HFFc6 (cell line): ENCODE data around the gene FLNA. TPM values are rescaled to one million over a fixed set of nuclear protein-coding genes. Genes with fewer than 3 reads are reported as not detected.
"Not testable (repeated sequence)": the region's sequence is repeated elsewhere in the genome, so short reads cannot be mapped to it uniquely, and the experiment has no call there.

Source experiments
- DNase-seq: peaks from one replicate; pipeline ENCODE4 v3.0.0-alpha.2; 2018
- H3K27ac Mint-ChIP-seq: 2 replicates; pipeline ENCODE4 v1.8.0; 2020; ENCODE audit warnings: mild to moderate bottlenecking, mixed read lengths
- H3K27me3 Mint-ChIP-seq: 2 replicates; pipeline ENCODE4 v1.8.0; 2021; ENCODE audit warnings: mild to moderate bottlenecking, moderate library complexity, mixed read lengths; ENCODE audit not compliant: insufficient read depth
- H3K36me3 Mint-ChIP-seq: 2 replicates; pipeline ENCODE4 v1.8.0; 2021; ENCODE audit warnings: low read depth, mixed read lengths
- H3K4me1 Mint-ChIP-seq: 2 replicates; pipeline ENCODE4 v1.8.0; 2020; ENCODE audit warnings: low read depth, mixed read lengths
- H3K4me3 Mint-ChIP-seq: 2 replicates; pipeline ENCODE4 v1.8.0; 2020; ENCODE audit warnings: mild to moderate bottlenecking, moderate library complexity, mixed read lengths
- H3K9me3 Mint-ChIP-seq: 2 replicates; pipeline ENCODE4 v1.8.0; 2020; ENCODE audit warnings: mild to moderate bottlenecking, mixed read lengths
- total RNA-seq, 6 experiments: library from RNA; stranded (reverse); fragmentation: NEBNext Ultra II Directional; extraction: Animal tissue kit (Norgen Biotek cat#: 25700); gene quantifications; 2 replicates in 1 of 6; 3 replicates in 5 of 6; pipeline ENCODE4 v1.2.3, GENCODE V29; 2021
- TF ChIP-seq, protein P1 (sequence below): fragments of 200-600 bp; sonication (generic); IDR thresholded peaks from 2 replicates; pipeline ENCODE4 v1.5.0; 2021; ENCODE audit warnings: antibody characterized with exemption, mild to moderate bottlenecking

The FLNA gene
- total RNA-seq, 6 experiments from 2014 or later, result 2,260 to 2,886 (median 2,666) TPM

DNA sequence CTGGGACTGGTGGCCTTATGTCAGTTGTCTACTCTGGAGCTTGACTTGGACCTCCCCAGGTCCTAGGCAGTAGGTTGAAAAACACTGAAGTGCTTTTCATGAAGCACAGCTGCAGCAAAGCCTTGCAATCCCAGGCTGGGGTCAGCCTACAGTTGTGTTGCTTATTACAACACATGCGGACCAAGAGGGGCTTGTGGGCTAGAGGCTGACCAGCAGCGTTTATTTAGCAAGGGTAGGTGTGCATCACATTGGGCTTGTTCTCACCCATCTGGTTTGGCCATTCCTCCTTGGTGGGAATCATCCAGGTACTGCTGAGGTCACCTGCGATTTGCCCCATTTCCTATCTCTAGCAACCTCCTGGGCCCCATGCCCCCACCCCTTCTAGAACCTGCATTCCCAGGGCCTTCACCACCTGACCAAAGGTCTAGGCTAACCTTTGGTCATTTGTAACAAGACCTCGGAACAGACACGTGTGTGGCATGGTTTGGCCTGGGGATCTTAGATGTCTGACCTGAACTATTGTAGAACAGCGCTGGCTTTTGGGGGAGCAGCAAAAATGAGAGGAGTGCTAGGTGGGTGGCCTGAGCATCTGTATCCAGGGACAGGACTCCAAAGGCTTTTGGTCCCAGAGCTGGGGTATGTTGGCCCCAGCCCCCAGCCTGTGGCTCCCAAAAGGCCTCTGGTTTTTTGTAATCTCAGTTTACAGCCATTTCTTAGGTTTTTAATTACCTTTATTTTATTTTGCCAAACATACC is 26.8 kb upstream of the FLNA start:
- H3K27ac Mint-ChIP-seq, result peak overlapping the region; percentile 99
- H3K9me3 Mint-ChIP-seq, result peaks cover 31% of the 10 kb centered on the region
- H3K36me3 Mint-ChIP-seq, result peaks cover 23% of the 10 kb centered on the region
- peaks cover 51% of the 10 kb centered on the region for H3K27me3 Mint-ChIP-seq
- peak; percentile 41 for DNase-seq
- H3K4me3 Mint-ChIP-seq, result peak overlapping the region; percentile 98
- H3K4me1 Mint-ChIP-seq, result peaks cover 6% of the 10 kb centered on the region; the same call in 1 of the 2 replicates
- TF ChIP-seq, protein P1, sequence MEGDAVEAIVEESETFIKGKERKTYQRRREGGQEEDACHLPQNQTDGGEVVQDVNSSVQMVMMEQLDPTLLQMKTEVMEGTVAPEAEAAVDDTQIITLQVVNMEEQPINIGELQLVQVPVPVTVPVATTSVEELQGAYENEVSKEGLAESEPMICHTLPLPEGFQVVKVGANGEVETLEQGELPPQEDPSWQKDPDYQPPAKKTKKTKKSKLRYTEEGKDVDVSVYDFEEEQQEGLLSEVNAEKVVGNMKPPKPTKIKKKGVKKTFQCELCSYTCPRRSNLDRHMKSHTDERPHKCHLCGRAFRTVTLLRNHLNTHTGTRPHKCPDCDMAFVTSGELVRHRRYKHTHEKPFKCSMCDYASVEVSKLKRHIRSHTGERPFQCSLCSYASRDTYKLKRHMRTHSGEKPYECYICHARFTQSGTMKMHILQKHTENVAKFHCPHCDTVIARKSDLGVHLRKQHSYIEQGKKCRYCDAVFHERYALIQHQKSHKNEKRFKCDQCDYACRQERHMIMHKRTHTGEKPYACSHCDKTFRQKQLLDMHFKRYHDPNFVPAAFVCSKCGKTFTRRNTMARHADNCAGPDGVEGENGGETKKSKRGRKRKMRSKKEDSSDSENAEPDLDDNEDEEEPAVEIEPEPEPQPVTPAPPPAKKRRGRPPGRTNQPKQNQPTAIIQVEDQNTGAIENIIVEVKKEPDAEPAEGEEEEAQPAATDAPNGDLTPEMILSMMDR, result no peak

DNA sequence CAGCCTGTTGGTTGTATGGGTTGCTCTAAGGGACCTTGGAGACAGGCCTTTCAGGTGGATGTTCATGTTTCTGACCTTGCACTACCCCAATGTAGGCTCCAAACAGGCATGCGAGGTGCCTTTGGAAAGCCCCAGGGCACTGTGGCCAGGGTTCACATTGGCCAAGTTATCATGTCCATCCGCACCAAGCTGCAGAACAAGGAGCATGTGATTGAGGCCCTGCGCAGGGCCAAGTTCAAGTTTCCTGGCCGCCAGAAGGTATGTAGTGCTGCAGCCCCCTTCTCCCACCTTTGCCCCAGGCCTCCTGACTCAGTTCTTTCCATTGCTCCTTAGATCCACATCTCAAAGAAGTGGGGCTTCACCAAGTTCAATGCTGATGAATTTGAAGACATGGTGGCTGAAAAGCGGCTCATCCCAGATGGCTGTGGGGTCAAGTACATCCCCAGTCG is 26.0 kb upstream of the FLNA start:
- peaks cover 23% of the 10 kb centered on the region for H3K36me3 Mint-ChIP-seq

DNA sequence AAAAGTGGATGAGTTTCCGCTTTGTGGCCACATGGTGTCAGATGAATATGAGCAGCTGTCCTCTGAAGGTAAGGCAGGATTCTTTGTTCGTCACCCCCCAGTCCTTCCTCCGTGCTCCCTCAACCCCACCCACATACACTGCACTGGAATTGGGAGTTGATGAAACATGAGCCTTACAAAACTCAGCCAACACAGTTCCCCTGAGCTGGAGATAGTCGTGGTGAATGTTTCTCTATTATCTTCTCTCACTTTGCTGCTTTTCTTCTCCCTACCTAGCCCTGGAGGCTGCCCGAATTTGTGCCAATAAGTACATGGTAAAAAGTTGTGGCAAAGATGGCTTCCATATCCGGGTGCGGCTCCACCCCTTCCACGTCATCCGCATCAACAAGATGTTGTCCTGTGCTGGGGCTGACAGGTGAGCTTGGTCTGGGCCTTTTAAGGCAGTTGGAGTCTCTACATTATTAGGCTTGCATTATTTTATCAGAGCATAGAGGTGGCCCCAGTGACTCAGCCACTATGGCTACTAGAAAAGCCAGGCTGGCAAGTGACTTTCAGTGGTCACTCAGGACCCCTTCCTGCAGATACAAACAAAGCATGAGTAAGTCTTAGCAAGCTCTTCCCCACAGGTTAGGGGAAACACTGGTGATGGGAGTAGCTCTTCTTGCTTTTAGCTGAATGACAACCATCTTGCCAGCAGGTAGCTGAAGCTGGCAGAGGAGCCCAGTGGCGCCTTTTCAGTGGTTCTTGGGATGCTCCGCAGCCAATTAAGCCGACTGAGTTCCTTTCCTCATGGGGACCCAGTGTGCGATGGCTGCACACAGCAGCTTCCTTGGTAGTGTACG is 25.3 kb upstream of the FLNA start:
- H3K27me3 Mint-ChIP-seq, result peaks cover 51% of the 10 kb centered on the region
- H3K36me3 Mint-ChIP-seq, result peaks cover 23% of the 10 kb centered on the region
- H3K4me1 Mint-ChIP-seq, result peaks cover 6% of the 10 kb centered on the region; the same call in 1 of the 2 replicates
- H3K27ac Mint-ChIP-seq, result peak overlapping the region; percentile 99
- peaks cover 31% of the 10 kb centered on the region for H3K9me3 Mint-ChIP-seq
- TF ChIP-seq, protein P1, result no peak
- H3K4me3 Mint-ChIP-seq, result peak overlapping the region; percentile 98
- no peak for DNase-seq

More for the DNA sequence above, 26.0 kb upstream of the FLNA start:
- not testable (repeated sequence) for H3K4me1 Mint-ChIP-seq, DNase-seq
- Mint-ChIP-seq H3K9me3 (peaks cover 31% of the 10 kb centered on the region), H3K27me3 (peaks cover 51% of the 10 kb centered on the region), H3K27ac (peak overlapping the region; percentile 99), H3K4me3 (peak overlapping the region; percentile 98)

DNA sequence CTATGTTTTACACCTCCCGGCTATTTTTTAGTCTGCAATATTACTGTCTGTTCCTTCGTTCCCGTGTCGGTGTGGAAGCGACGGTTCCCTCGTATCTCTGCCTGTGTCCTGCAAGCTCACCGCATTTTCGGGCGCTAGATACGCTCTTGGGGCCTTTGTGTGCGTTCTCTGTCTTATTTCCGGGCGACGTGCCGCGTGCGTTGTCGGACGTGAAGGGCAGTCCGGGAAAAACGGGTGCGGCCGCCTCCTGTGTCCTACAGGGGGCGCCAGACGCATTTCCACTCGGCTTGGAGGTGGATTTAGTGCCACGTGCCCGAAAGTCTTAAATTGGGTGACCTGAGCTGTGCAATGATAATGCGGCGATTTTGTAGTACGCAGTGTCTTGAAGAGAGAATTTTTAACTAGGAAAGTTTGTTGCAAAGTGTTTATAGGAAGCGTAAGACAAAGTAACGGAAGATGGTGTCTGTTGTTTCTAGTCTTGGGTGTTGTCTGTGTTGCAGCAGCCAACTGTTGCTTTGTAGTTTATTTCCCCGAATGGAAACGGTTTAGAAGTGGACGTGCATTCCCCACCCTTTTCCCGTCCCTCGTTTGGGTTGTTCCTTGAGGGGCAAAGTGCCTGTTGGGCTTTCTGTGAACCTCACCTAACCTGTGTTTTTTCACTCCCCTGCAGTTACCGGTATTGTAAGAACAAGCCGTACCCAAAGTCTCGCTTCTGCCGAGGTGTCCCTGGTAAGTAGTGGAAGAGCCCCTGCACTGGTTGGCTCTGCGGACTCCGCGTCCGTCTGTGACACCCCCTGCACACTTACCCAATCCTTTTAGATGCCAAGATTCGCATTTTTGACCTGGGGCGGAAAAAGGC is 24.5 kb upstream of the FLNA start:
- H3K27me3 Mint-ChIP-seq, result peaks cover 51% of the 10 kb centered on the region
- TF ChIP-seq, protein P1, result peak; percentile 84
- H3K27ac Mint-ChIP-seq, result peak overlapping the region; percentile 99
- peak; percentile 54 for DNase-seq
- H3K4me1 Mint-ChIP-seq, result peaks cover 6% of the 10 kb centered on the region; the same call in 1 of the 2 replicates
- H3K9me3 Mint-ChIP-seq, result peaks cover 31% of the 10 kb centered on the region
- H3K36me3 Mint-ChIP-seq, result peaks cover 23% of the 10 kb centered on the region
- peak overlapping the region; percentile 98 for H3K4me3 Mint-ChIP-seq

DNA sequence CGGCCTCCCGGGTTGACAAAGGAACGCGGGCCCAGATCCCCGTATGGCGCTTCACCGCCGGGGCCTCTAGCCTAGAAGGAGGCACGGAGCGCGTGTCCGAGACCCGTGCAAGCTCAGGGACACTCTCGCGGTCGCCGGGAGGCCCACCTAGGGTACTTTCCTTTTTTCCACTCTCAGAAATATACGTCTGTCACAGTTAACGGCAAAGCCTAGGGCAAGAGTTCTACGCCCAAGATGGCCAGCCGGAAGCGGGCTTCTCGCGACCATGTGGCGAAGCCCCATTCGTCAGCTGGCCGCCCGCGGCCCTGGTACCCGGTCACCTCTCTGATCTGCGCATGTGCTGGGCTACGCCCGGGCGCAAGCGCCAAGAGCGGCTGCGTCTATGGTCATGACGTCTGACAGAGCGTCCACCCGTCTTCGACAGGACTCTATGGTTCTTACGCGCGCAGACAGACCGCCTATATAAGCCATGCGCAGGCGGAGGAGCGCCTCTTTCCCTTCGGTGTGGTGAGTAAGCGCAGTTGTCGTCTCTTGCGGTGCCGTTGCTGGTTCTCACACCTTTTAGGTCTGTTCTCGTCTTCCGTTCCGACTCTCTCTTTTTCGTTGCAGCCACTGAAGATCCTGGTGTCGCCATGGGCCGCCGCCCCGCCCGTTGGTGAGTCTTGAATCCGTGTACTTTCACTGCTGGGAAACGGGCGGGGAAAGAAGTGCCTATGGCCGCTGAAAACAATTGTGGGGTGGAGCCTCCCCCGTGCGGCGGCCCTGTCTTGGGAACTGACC is 23.6 kb upstream of the FLNA start, which contains the start of gene RPL10:
TSS of gene RPL10 (plus strand) at position 490 of the 780 bp plus-strand sequence. CDS start at position 633, 143 bp downstream.
- H3K27ac Mint-ChIP-seq, result peak within 1 kb of the TSS; percentile 99
- H3K27me3 Mint-ChIP-seq, result peaks cover 45% of the 10 kb centered on the region
- peak within 1 kb of the TSS; percentile 98 for H3K4me3 Mint-ChIP-seq
- peaks cover 23% of the 10 kb centered on the region for H3K36me3 Mint-ChIP-seq
- peaks cover 27% of the 10 kb centered on the region for H3K9me3 Mint-ChIP-seq
- TF ChIP-seq, protein P1, result no peak
- H3K4me1 Mint-ChIP-seq, result peaks cover 6% of the 10 kb centered on the region; the same call in 1 of the 2 replicates
- DNase-seq, result peak; percentile 96
